Measurements from ENCODE around the gene KCTD15. TPM values are rescaled to one million over a fixed set of nuclear protein-coding genes. Genes with fewer than 3 reads are reported as not detected.

KCTD15 gene
- total and polyA plus RNA-seq, 4 donors = 0.89 to 13.8 (median 8.1) TPM

DNA sequence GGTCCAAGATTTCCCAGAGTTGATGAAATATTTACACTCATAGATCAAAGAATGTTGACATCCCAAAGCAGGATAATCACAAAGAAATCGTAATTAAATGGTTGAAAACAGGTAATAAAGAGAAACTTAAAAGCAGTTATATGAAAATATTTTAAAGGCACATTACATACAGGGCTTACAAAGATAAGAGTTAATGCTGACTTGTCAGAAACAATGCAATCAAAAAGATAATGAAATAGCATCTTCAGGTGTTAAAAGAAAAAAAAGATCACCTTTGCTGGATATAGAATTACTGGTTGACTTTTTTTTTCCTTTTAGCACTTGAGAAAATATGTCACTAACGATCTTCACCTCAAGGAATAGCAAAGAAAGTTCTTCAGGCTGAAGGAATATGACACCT is 48.8 kb downstream of the KCTD15 start:
- Histone ChIP-seq H3K27me3 (ENCODE audit: control insufficient read depth in 4 of 4, insufficient read depth in 4 of 4, low read length in 3 of 4) (no peaks in the 10 kb centered on the region), H3K9me3 (ENCODE audit: control insufficient read depth in 4 of 4, low read length in 3 of 4) (peaks cover 0 to 2% (median 0%) of the 10 kb centered on the region in 4 donors), H3K4me3 (ENCODE audit: low read depth in 1 of 3, low read length in 3 of 3) (no peak overlapping the region), H3K27ac (ENCODE audit: low read depth in 1 of 2, low read length in 2 of 2) (no peak overlapping the region), H3K9ac (ENCODE audit: low read depth in 1 of 2, low read length in 2 of 2) (no peak overlapping the region), H3K36me3 (ENCODE audit: control insufficient read depth in 4 of 4, insufficient read depth in 3 of 4, low read depth in 1 of 4, low read length in 3 of 4) (no peaks in the 10 kb centered on the region), H3K4me1 (ENCODE audit: control insufficient read depth in 4 of 4, insufficient read depth in 4 of 4, low read length in 3 of 4) (no peaks in the 10 kb centered on the region)
- TF ChIP-seq YY1 (IDR thresholded peaks at IDR 0.05) (no peak), SP1 (IDR thresholded peaks at IDR 0.05) (no peak), JUND (IDR thresholded peaks at IDR 0.05) (no peak)
- TF ChIP-seq, protein P1, sequence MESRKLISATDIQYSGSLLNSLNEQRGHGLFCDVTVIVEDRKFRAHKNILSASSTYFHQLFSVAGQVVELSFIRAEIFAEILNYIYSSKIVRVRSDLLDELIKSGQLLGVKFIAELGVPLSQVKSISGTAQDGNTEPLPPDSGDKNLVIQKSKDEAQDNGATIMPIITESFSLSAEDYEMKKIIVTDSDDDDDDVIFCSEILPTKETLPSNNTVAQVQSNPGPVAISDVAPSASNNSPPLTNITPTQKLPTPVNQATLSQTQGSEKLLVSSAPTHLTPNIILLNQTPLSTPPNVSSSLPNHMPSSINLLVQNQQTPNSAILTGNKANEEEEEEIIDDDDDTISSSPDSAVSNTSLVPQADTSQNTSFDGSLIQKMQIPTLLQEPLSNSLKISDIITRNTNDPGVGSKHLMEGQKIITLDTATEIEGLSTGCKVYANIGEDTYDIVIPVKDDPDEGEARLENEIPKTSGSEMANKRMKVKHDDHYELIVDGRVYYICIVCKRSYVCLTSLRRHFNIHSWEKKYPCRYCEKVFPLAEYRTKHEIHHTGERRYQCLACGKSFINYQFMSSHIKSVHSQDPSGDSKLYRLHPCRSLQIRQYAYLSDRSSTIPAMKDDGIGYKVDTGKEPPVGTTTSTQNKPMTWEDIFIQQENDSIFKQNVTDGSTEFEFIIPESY (IDR thresholded peaks at IDR 0.05) = no peak
- 67% methylated on average over 2 of the region's 2 CpGs for WGBS
- DNase-seq (ENCODE audit: low spot score) = no peak

DNA sequence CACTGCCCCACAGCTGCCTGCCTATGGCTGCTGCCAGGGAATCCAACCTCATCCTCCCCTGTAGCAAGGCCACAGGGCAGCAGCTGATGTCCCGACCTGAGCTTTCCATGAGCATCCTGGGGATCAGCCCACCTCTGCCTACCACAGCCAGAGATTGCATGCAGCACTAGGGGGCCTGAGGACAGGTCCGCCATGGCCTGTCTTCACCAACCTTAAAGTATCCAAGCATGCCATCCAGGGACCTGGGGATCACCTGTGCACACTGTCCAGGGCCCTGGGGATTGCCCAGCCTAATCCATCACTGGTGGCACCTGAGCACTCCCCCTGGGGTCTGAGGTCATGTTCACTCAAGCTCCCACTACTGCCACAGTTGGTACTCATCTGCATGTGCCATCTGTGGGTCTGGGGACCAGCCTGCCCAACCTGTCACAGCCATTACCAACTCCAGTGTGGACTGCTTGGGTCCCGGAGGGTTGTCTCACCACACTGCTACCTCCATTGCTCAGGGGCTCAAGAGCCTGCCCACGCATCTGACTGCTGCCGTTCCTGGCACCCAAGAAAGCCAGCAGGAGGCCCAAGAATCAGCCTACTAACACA is 53.0 kb downstream of the KCTD15 start:
- Histone ChIP-seq H3K9ac (ENCODE audit: low read depth in 1 of 2, low read length in 2 of 2) (no peak overlapping the region), H3K27ac (ENCODE audit: low read depth in 1 of 2, low read length in 2 of 2) (no peak overlapping the region), H3K4me3 (ENCODE audit: low read depth in 1 of 3, low read length in 3 of 3) (no peak overlapping the region), H3K9me3 (ENCODE audit: control insufficient read depth in 4 of 4, low read length in 3 of 4) (peaks cover 0 to 2% (median 0%) of the 10 kb centered on the region in 4 donors), H3K27me3 (ENCODE audit: control insufficient read depth in 4 of 4, insufficient read depth in 4 of 4, low read length in 3 of 4) (no peaks in the 10 kb centered on the region), H3K4me1 (ENCODE audit: control insufficient read depth in 4 of 4, insufficient read depth in 4 of 4, low read length in 3 of 4) (no peaks in the 10 kb centered on the region), H3K36me3 (ENCODE audit: control insufficient read depth in 4 of 4, insufficient read depth in 3 of 4, low read depth in 1 of 4, low read length in 3 of 4) (no peaks in the 10 kb centered on the region)
- DNase-seq (ENCODE audit: low spot score) = no peak
- 91% methylated on average over 5 of the region's 5 CpGs for WGBS
- TF ChIP-seq NR2F2 (IDR thresholded peaks at IDR 0.05) (no peak), EGR1 (IDR thresholded peaks at IDR 0.05; ENCODE audit: low read depth in 2 of 2) (no peak), YY1 (IDR thresholded peaks at IDR 0.05) (no peak), FOXA2 (IDR thresholded peaks at IDR 0.05) (no peak), JUND (IDR thresholded peaks at IDR 0.05) (no peak), HNF4G (IDR thresholded peaks at IDR 0.05) (no peak), HNF4A (conservative IDR thresholded peaks at IDR 0.05) (no peak), SP1 (IDR thresholded peaks at IDR 0.05) (no peak), FOXA1 (IDR thresholded peaks at IDR 0.05) (no peak), GABPA (IDR thresholded peaks at IDR 0.05 in 1 of 2, conservative IDR thresholded peaks at IDR 0.05 in 1 of 2) (no peak), RXRA (IDR thresholded peaks at IDR 0.05) (no peak), RAD21 (IDR thresholded peaks at IDR 0.05) (no peak), TAF1 (conservative IDR thresholded peaks at IDR 0.05) (no peak)
- TF ChIP-seq, protein P2, sequence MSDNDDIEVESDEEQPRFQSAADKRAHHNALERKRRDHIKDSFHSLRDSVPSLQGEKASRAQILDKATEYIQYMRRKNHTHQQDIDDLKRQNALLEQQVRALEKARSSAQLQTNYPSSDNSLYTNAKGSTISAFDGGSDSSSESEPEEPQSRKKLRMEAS (IDR thresholded peaks at IDR 0.05) = no peak
- TF ChIP-seq, protein P3, sequence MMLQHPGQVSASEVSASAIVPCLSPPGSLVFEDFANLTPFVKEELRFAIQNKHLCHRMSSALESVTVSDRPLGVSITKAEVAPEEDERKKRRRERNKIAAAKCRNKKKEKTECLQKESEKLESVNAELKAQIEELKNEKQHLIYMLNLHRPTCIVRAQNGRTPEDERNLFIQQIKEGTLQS (IDR thresholded peaks at IDR 0.05) = no peak
- TF ChIP-seq, protein P1 (IDR thresholded peaks at IDR 0.05) = no peak
- TF ChIP-seq, protein P4, sequence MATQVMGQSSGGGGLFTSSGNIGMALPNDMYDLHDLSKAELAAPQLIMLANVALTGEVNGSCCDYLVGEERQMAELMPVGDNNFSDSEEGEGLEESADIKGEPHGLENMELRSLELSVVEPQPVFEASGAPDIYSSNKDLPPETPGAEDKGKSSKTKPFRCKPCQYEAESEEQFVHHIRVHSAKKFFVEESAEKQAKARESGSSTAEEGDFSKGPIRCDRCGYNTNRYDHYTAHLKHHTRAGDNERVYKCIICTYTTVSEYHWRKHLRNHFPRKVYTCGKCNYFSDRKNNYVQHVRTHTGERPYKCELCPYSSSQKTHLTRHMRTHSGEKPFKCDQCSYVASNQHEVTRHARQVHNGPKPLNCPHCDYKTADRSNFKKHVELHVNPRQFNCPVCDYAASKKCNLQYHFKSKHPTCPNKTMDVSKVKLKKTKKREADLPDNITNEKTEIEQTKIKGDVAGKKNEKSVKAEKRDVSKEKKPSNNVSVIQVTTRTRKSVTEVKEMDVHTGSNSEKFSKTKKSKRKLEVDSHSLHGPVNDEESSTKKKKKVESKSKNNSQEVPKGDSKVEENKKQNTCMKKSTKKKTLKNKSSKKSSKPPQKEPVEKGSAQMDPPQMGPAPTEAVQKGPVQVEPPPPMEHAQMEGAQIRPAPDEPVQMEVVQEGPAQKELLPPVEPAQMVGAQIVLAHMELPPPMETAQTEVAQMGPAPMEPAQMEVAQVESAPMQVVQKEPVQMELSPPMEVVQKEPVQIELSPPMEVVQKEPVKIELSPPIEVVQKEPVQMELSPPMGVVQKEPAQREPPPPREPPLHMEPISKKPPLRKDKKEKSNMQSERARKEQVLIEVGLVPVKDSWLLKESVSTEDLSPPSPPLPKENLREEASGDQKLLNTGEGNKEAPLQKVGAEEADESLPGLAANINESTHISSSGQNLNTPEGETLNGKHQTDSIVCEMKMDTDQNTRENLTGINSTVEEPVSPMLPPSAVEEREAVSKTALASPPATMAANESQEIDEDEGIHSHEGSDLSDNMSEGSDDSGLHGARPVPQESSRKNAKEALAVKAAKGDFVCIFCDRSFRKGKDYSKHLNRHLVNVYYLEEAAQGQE (IDR thresholded peaks at IDR 0.05) = no peak
- TF ChIP-seq, protein P5, sequence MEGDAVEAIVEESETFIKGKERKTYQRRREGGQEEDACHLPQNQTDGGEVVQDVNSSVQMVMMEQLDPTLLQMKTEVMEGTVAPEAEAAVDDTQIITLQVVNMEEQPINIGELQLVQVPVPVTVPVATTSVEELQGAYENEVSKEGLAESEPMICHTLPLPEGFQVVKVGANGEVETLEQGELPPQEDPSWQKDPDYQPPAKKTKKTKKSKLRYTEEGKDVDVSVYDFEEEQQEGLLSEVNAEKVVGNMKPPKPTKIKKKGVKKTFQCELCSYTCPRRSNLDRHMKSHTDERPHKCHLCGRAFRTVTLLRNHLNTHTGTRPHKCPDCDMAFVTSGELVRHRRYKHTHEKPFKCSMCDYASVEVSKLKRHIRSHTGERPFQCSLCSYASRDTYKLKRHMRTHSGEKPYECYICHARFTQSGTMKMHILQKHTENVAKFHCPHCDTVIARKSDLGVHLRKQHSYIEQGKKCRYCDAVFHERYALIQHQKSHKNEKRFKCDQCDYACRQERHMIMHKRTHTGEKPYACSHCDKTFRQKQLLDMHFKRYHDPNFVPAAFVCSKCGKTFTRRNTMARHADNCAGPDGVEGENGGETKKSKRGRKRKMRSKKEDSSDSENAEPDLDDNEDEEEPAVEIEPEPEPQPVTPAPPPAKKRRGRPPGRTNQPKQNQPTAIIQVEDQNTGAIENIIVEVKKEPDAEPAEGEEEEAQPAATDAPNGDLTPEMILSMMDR (IDR thresholded peaks at IDR 0.05; ENCODE audit: low read depth, low read length, missing input control) = no peak
